ENCODE measurements around the gene ZNF529. TPM values are rescaled to one million over a fixed set of nuclear protein-coding genes. Genes with fewer than 3 reads are reported as not detected.
"Not testable (repeated sequence)": the region's sequence is repeated elsewhere in the genome, so short reads cannot be mapped to it uniquely, and the experiment has no call there.

The ZNF529 gene
- 16.2 TPM for total RNA-seq

GRCh38 chr19:36573020-36573894, at the start of gene ZNF529:
ZNF529 (minus strand) TSS chr19:36573292; CDS start chr19:36572346, 946 bp downstream.
- H3K9me3 ChIP-seq (ENCODE audit: control insufficient read depth in 3 of 3, low read length in 3 of 3), result peaks cover 3 to 6% (median 5%) of the 10 kb centered on the region in 3 donors
- no peaks in the 10 kb centered on the region for H3K27me3 ChIP-seq (ENCODE audit: control insufficient read depth in 3 of 3, insufficient read depth in 3 of 3, low read length in 3 of 3)

GRCh38 chr19:36605877-36606478, 32.9 kb upstream of the ZNF529 start:
- Histone ChIP-seq H3K27me3 (ENCODE audit: control insufficient read depth in 3 of 3, insufficient read depth in 3 of 3, low read length in 3 of 3) (peaks cover 0 to 2% (median 0%) of the 10 kb centered on the region in 3 donors), H3K4me3 (ENCODE audit: low read length in 3 of 3) (peak overlapping the region; percentile 63 to 90 (median 70)), H3K9ac (ENCODE audit: low read depth in 1 of 3, low read length in 3 of 3) (peak overlapping the region in 2 of 3 donors; percentile 77 to 79), H3K27ac (ENCODE audit: low read depth, low read length) (no peak overlapping the region), H3K4me1 (ENCODE audit: control insufficient read depth in 3 of 3, insufficient read depth in 3 of 3, low read length in 3 of 3) (peaks cover 0 to 10% (median 3%) of the 10 kb centered on the region in 3 donors), H3K9me3 (ENCODE audit: control insufficient read depth in 3 of 3, low read length in 3 of 3) (peaks cover 0 to 7% (median 5%) of the 10 kb centered on the region in 3 donors), H3K36me3 (ENCODE audit: control insufficient read depth in 3 of 3, insufficient read depth in 3 of 3, low read length in 3 of 3) (peaks cover 2 to 19% (median 5%) of the 10 kb centered on the region in 3 donors)

More at GRCh38 chr19:36573020-36573894, at the start of gene ZNF529:
- Histone ChIP-seq H3K4me1 (ENCODE audit: control insufficient read depth in 3 of 3, insufficient read depth in 3 of 3, low read length in 3 of 3) (peaks cover 13 to 15% (median 14%) of the 10 kb centered on the region in 3 donors), H3K36me3 (ENCODE audit: control insufficient read depth in 3 of 3, insufficient read depth in 3 of 3, low read length in 3 of 3) (peaks cover 27 to 32% (median 28%) of the 10 kb centered on the region in 3 donors), H3K4me3 (ENCODE audit: low read length in 3 of 3) (peak within 1 kb of the TSS; percentile 99 to 100 (median 99)), H3K27ac (ENCODE audit: low read depth, low read length) (peak within 1 kb of the TSS; percentile 84), H3K9ac (ENCODE audit: low read depth in 1 of 3, low read length in 3 of 3) (peak within 1 kb of the TSS; percentile 89 to 96 (median 95))

GRCh38 chr19:36605101-36605876, 32.2 kb upstream of the ZNF529 start, which contains the start of gene ZNF382:
ZNF382 (plus strand) TSS chr19:36605313; CDS start chr19:36609915, 4,602 bp downstream.
- Histone ChIP-seq H3K9ac (ENCODE audit: low read depth in 1 of 3, low read length in 3 of 3) (peak within 1 kb of the TSS; percentile 64 to 79 (median 77)), H3K4me3 (ENCODE audit: low read length in 3 of 3) (peak within 1 kb of the TSS; percentile 63 to 90 (median 70)), H3K4me1 (ENCODE audit: control insufficient read depth in 3 of 3, insufficient read depth in 3 of 3, low read length in 3 of 3) (peaks cover 0 to 10% (median 3%) of the 10 kb centered on the region in 3 donors), H3K36me3 (ENCODE audit: control insufficient read depth in 3 of 3, insufficient read depth in 3 of 3, low read length in 3 of 3) (peaks cover 2 to 12% (median 5%) of the 10 kb centered on the region in 3 donors), H3K27me3 (ENCODE audit: control insufficient read depth in 3 of 3, insufficient read depth in 3 of 3, low read length in 3 of 3) (peaks cover 0 to 2% (median 0%) of the 10 kb centered on the region in 3 donors), H3K27ac (ENCODE audit: low read depth, low read length) (no peak within 1 kb of the TSS), H3K9me3 (ENCODE audit: control insufficient read depth in 3 of 3, low read length in 3 of 3) (peaks cover 0 to 7% (median 5%) of the 10 kb centered on the region in 3 donors)

GRCh38 chr19:36604656-36605100, 31.6 kb upstream of the ZNF529 start:
- Histone ChIP-seq H3K9me3 (ENCODE audit: control insufficient read depth in 3 of 3, low read length in 3 of 3) (peaks cover 0 to 7% (median 2%) of the 10 kb centered on the region in 3 donors), H3K27me3 (ENCODE audit: control insufficient read depth in 3 of 3, insufficient read depth in 3 of 3, low read length in 3 of 3) (peaks cover 0 to 2% (median 0%) of the 10 kb centered on the region in 3 donors), H3K4me3 (ENCODE audit: low read length in 3 of 3) (peak overlapping the region; percentile 63 to 90 (median 70)), H3K36me3 (ENCODE audit: control insufficient read depth in 3 of 3, insufficient read depth in 3 of 3, low read length in 3 of 3) (peaks cover 0 to 9% (median 3%) of the 10 kb centered on the region in 3 donors), H3K9ac (ENCODE audit: low read depth in 1 of 3, low read length in 3 of 3) (peak overlapping the region; percentile 64 to 79 (median 77)), H3K27ac (ENCODE audit: low read depth, low read length) (no peak overlapping the region), H3K4me1 (ENCODE audit: control insufficient read depth in 3 of 3, insufficient read depth in 3 of 3, low read length in 3 of 3) (peaks cover 0 to 10% (median 3%) of the 10 kb centered on the region in 3 donors)

DNA sequence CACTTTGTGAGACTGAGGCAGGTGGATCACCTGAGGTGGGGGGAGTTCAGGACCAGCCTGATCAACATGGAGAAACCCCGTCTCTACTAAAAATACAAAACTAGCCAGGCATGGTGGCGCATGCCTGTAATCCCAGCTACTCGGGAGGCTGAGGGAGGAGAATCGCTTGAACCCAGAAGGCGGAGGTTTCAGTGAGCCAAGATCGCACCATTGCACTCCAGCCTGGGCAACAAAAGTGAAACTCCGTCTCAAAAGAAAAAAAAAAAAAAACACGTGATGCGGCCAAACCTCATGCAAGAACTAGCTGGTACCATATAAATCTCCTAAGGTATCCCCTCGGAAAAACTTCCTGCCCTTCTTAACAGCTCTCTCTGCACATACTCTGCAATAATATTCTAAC, 29.6 kb upstream of the ZNF529 start:
- not testable (repeated sequence) for H3K9ac ChIP-seq (ENCODE audit: low read depth in 1 of 3, low read length in 3 of 3); H3K27ac ChIP-seq (ENCODE audit: low read depth, low read length); H3K4me1 ChIP-seq (ENCODE audit: control insufficient read depth in 3 of 3, insufficient read depth in 3 of 3, low read length in 3 of 3); H3K36me3 ChIP-seq (ENCODE audit: control insufficient read depth in 3 of 3, insufficient read depth in 3 of 3, low read length in 3 of 3); H3K9me3 ChIP-seq (ENCODE audit: control insufficient read depth in 3 of 3, low read length in 3 of 3); H3K27me3 ChIP-seq (ENCODE audit: control insufficient read depth in 3 of 3, insufficient read depth in 3 of 3, low read length in 3 of 3); H3K4me3 ChIP-seq (ENCODE audit: low read length in 3 of 3)

DNA sequence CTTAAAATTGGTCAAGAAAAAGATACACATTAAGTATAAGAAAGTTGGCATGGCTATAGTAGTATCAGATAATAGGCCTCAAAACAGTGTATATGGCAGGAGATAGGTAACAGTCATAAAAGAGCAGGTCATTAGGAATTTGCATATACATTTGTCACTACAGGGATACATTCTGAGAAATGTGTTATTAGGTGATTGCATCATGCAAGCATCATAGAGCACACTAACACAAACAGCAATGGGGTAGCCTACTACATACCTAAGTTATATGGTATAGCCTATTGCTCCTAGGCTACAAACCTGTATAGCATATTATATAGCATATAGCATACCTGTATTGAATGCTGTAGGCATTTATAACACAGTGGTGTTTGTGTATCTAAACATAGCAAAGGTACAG, 6.2 kb upstream of the ZNF529 start:
- peaks cover 28 to 40% (median 36%) of the 10 kb centered on the region in 3 donors for H3K36me3 ChIP-seq (ENCODE audit: control insufficient read depth in 3 of 3, insufficient read depth in 3 of 3, low read length in 3 of 3)
- H3K9ac ChIP-seq (ENCODE audit: low read depth in 1 of 3, low read length in 3 of 3), result no peak overlapping the region
- H3K9me3 ChIP-seq (ENCODE audit: control insufficient read depth in 3 of 3, low read length in 3 of 3), result peaks cover 4 to 6% (median 4%) of the 10 kb centered on the region in 3 donors
- no peak overlapping the region for H3K27ac ChIP-seq (ENCODE audit: low read depth, low read length)
- H3K4me3 ChIP-seq (ENCODE audit: low read length in 3 of 3), result no peak overlapping the region
- peaks cover 2 to 3% (median 3%) of the 10 kb centered on the region in 3 donors for H3K4me1 ChIP-seq (ENCODE audit: control insufficient read depth in 3 of 3, insufficient read depth in 3 of 3, low read length in 3 of 3)
- H3K27me3 ChIP-seq (ENCODE audit: control insufficient read depth in 3 of 3, insufficient read depth in 3 of 3, low read length in 3 of 3), result no peaks in the 10 kb centered on the region

GRCh38 chr19:36577271-36577996, 4.3 kb upstream of the ZNF529 start:
- no peak overlapping the region for H3K27ac ChIP-seq (ENCODE audit: low read depth, low read length)
- H3K9ac ChIP-seq (ENCODE audit: low read depth in 1 of 3, low read length in 3 of 3), result no peak overlapping the region
- peaks cover 4 to 6% (median 4%) of the 10 kb centered on the region in 3 donors for H3K9me3 ChIP-seq (ENCODE audit: control insufficient read depth in 3 of 3, low read length in 3 of 3)
- no peak overlapping the region for H3K4me3 ChIP-seq (ENCODE audit: low read length in 3 of 3)
- H3K36me3 ChIP-seq (ENCODE audit: control insufficient read depth in 3 of 3, insufficient read depth in 3 of 3, low read length in 3 of 3), result peaks cover 28 to 40% (median 36%) of the 10 kb centered on the region in 3 donors
- no peaks in the 10 kb centered on the region for H3K27me3 ChIP-seq (ENCODE audit: control insufficient read depth in 3 of 3, insufficient read depth in 3 of 3, low read length in 3 of 3)
- H3K4me1 ChIP-seq (ENCODE audit: control insufficient read depth in 3 of 3, insufficient read depth in 3 of 3, low read length in 3 of 3), result peaks cover 10 to 11% (median 10%) of the 10 kb centered on the region in 3 donors

DNA sequence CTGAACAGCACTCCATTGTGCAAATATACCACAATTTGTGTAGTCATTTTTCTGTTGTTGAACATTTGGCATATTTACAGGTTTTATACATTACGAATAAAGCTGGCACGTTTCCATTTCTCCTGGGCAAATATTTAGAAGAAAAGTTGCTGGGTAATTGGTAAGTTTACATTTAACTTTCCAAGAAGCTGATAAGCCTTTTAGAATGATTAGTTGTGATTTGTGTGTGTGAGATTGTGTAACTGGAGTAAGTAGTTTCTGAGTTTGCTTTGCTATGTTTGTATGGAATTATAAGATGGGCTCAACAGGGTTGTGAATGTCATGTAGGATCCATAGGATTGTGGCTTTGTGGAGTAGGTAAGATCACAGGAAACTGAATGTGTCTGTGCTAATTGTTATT, 1.6 kb upstream of the ZNF529 start:
- Histone ChIP-seq H3K9me3 (ENCODE audit: control insufficient read depth in 3 of 3, low read length in 3 of 3) (peaks cover 0 to 6% (median 4%) of the 10 kb centered on the region in 3 donors), H3K9ac (ENCODE audit: low read depth in 1 of 3, low read length in 3 of 3) (no peak overlapping the region), H3K4me3 (ENCODE audit: low read length in 3 of 3) (peak overlapping the region; percentile 99 to 100 (median 99)), H3K36me3 (ENCODE audit: control insufficient read depth in 3 of 3, insufficient read depth in 3 of 3, low read length in 3 of 3) (peaks cover 24 to 30% (median 26%) of the 10 kb centered on the region in 3 donors), H3K27me3 (ENCODE audit: control insufficient read depth in 3 of 3, insufficient read depth in 3 of 3, low read length in 3 of 3) (no peaks in the 10 kb centered on the region), H3K27ac (ENCODE audit: low read depth, low read length) (no peak overlapping the region), H3K4me1 (ENCODE audit: control insufficient read depth in 3 of 3, insufficient read depth in 3 of 3, low read length in 3 of 3) (peaks cover 13 to 15% (median 14%) of the 10 kb centered on the region in 3 donors)
